Measurements from ENCODE around the gene HERPUD2. TPM values are rescaled to one million over a fixed set of nuclear protein-coding genes. Genes with fewer than 3 reads are reported as not detected.
A peak's percentile ranks its signal among the peaks of the same experiment; 100 is the strongest.

Gene HERPUD2
- total and polyA plus RNA-seq, 2 experiments from 2014 or later = 21.7 to 43.9 TPM

GRCh38 chr7:35613150-35613549 lies 81.8 kb downstream of the HERPUD2 start:
- no peak overlapping the region for H3K4me3 ChIP-seq
- H3K9me3 ChIP-seq (ENCODE audit: low read depth) = no peaks in the 10 kb centered on the region
- peak overlapping the region; percentile 68 for H3K27ac ChIP-seq
- H3K36me3 ChIP-seq = no peaks in the 10 kb centered on the region
- no peaks in the 10 kb centered on the region for H3K27me3 ChIP-seq
- H3K4me1 ChIP-seq (ENCODE audit: low read depth) = peaks cover 22% of the 10 kb centered on the region
- DNase-seq (ENCODE audit: low read depth in 1 of 2, low spot score in 1 of 2) = peak in 1 of 2 donors; percentile 67
- TF ChIP-seq CTCF (IDR thresholded peaks at IDR 0.05; ENCODE audit: low read depth, low read length) = no peak

- TF ChIP-seq CTCF (IDR thresholded peaks at IDR 0.05; ENCODE audit: low read depth, low read length) = no peak
- Histone ChIP-seq H3K4me3 (no peak overlapping the region), H3K36me3 (no peaks in the 10 kb centered on the region), H3K4me1 (ENCODE audit: low read depth) (peaks cover 2% of the 10 kb centered on the region), H3K27me3 (no peaks in the 10 kb centered on the region), H3K27ac (no peak overlapping the region), H3K9me3 (ENCODE audit: low read depth) (no peaks in the 10 kb centered on the region)
- peak in 1 of 2 donors; percentile 70 for DNase-seq (ENCODE audit: low read depth in 1 of 2, low spot score in 1 of 2)
Measured at GRCh38 chr7:35605760-35606159, 89.2 kb downstream of the HERPUD2 start.

DNA sequence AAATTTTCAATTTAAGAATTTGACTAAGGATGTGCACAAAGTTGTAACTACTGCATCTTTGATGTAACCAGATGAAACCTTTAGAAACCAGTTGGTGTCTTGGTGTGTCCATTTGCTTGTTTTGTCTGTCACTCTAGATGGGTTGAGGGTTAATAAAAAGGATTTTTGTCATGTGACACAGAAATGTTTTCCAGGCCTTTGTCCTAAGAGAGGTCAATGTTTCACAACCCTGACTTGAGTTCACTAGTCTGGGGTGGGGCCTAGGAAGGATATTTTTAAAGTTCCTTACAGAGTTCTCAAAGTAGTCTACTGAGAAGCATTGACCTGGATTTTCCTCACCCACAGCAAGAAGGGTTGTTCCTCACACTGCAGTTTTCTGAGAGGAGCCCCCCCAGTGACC lies 90.3 kb downstream of the HERPUD2 start:
- Histone ChIP-seq H3K27ac (no peak overlapping the region), H3K9me3 (ENCODE audit: low read depth) (no peaks in the 10 kb centered on the region), H3K27me3 (no peaks in the 10 kb centered on the region), H3K4me1 (ENCODE audit: low read depth) (peaks cover 2% of the 10 kb centered on the region), H3K36me3 (no peaks in the 10 kb centered on the region), H3K4me3 (no peak overlapping the region)
- TF ChIP-seq CTCF (IDR thresholded peaks at IDR 0.05; ENCODE audit: low read depth, low read length) = no peak
- DNase-seq (ENCODE audit: low read depth in 1 of 2, low spot score in 1 of 2) = no peak

GRCh38 chr7:35599645-35600044 lies 95.3 kb downstream of the HERPUD2 start:
- Histone ChIP-seq H3K27ac (no peak overlapping the region), H3K4me1 (ENCODE audit: low read depth) (no peaks in the 10 kb centered on the region), H3K27me3 (no peaks in the 10 kb centered on the region), H3K36me3 (no peaks in the 10 kb centered on the region), H3K9me3 (ENCODE audit: low read depth) (no peaks in the 10 kb centered on the region), H3K4me3 (no peak overlapping the region)
- no peak for TF ChIP-seq CTCF (IDR thresholded peaks at IDR 0.05; ENCODE audit: low read depth, low read length)
- DNase-seq (ENCODE audit: low read depth in 1 of 2, low spot score in 1 of 2) = no peak

DNA sequence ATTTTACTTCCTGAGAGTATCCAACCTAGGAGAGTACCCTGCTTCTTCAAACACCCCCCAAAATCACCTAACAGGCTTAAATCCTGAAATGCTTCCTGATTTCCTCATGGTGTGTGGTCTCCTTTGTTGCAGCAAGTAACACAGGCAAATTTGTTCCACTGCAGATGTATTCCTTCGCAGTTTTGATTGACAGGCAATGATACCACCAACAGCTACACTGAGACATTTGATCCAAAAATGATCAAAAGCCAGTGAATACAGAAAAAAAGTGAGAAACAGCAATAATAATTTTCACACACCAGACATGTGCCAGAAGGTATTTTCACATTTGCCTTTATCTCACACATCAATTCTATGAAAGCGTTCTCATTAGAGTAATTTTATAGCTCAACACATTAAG lies 95.9 kb downstream of the HERPUD2 start:
- Histone ChIP-seq H3K27ac (no peak overlapping the region), H3K9me3 (ENCODE audit: low read depth) (no peaks in the 10 kb centered on the region), H3K4me3 (no peak overlapping the region), H3K36me3 (no peaks in the 10 kb centered on the region), H3K4me1 (ENCODE audit: low read depth) (no peaks in the 10 kb centered on the region), H3K27me3 (no peaks in the 10 kb centered on the region)
- no peak for DNase-seq (ENCODE audit: low read depth in 1 of 2, low spot score in 1 of 2)
- no peak for TF ChIP-seq CTCF (IDR thresholded peaks at IDR 0.05; ENCODE audit: low read depth, low read length)

DNA sequence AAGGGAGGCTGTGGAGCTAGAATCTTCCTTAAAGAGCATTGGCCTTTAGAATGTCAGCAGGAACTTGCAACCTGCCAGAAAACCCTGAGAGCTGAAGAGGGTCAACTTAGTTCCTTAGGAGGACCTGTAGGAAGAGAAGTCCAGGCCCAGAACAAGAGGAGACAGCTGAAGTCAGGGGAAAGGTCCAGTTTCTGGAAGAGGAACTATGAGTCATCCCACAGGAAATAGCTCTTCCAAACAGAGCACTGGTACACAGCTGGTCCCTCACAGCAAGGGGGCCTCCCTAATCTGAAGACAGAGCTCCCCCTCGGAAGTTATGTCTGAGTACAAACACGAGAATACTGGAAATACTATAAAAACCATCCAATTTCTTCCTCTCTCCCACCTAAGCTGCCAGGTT lies 98.9 kb downstream of the HERPUD2 start:
- H3K4me1 ChIP-seq (ENCODE audit: low read depth) = peaks cover 8% of the 10 kb centered on the region
- H3K9me3 ChIP-seq (ENCODE audit: low read depth) = no peaks in the 10 kb centered on the region
- no peaks in the 10 kb centered on the region for H3K27me3 ChIP-seq
- DNase-seq (ENCODE audit: low read depth in 1 of 2, low spot score in 1 of 2) = peak in 1 of 2 donors; percentile 69
- no peak for TF ChIP-seq CTCF (IDR thresholded peaks at IDR 0.05; ENCODE audit: low read depth, low read length)
- no peak overlapping the region for H3K4me3 ChIP-seq
- no peak overlapping the region for H3K27ac ChIP-seq
- no peaks in the 10 kb centered on the region for H3K36me3 ChIP-seq
